HepG2 (cell line): ENCODE results near the gene CHST6. TPM values are rescaled to one million over a fixed set of nuclear protein-coding genes. Genes with fewer than 3 reads are reported as not detected.

Source experiments
- ARID4A ChIP-seq: sonication (generic); formaldehyde crosslinking; IDR thresholded peaks from 2 replicates; pipeline ENCODE4 v1.5.0; 2020; ENCODE audit warnings: mild to moderate bottlenecking, missing genetic modification reagents, borderline replicate concordance
- ATF4 ChIP-seq, 2 experiments: fragments of 450-650 bp in 1 of 2; sonication (generic) in 1 of 2; formaldehyde crosslinking; IDR thresholded peaks; 2 replicates each; pipeline versions ENCODE4 v1.5.0 to v1.8.0; 2020 to 2022; ENCODE audit warnings: mild to moderate bottlenecking in 1 of 2, missing genetic modification reagents in 1 of 2
- ATRX ChIP-seq: sonication (generic); formaldehyde crosslinking; IDR thresholded peaks from 2 replicates; pipeline ENCODE4 v1.4.0; 2020; ENCODE audit warnings: missing genetic modification reagents, borderline replicate concordance
- CHD4 ChIP-seq: fragments of 200-600 bp; sonication (generic); IDR thresholded peaks from 2 replicates; pipeline ENCODE4 v1.7.0; 2017; ENCODE audit warnings: mild to moderate bottlenecking, low read length, borderline replicate concordance
- FOXA3 ChIP-seq: IDR thresholded peaks from 2 replicates; pipeline ENCODE4 v1.6.1; 2016; ENCODE audit warnings: missing genetic modification reagents, missing compliant biosample characterization
- KDM5A ChIP-seq: fragments of 200-600 bp; sonication (generic); IDR thresholded peaks from 2 replicates; pipeline ENCODE4 v1.7.0; 2018; ENCODE audit warnings: antibody characterized with exemption, mild to moderate bottlenecking, low read length, borderline replicate concordance
- KLF16 ChIP-seq, 2 experiments: sonication (generic) in 1 of 2; formaldehyde crosslinking in 1 of 2; IDR thresholded peaks; 2 replicates each; pipeline versions ENCODE4 v1.6.1 to v1.8.0; 2016 to 2023; ENCODE audit warnings: missing genetic modification reagents in 2 of 2, missing compliant biosample characterization in 1 of 2
- POLR2A ChIP-seq, 2 experiments: IDR thresholded peaks; 2 replicates each; pipeline ENCODE4 v1.6.1; 2011; ENCODE audit warnings: low read depth in 2 of 2, low read length in 2 of 2, mild to moderate bottlenecking in 1 of 2, moderate library complexity in 1 of 2; ENCODE audit not compliant: insufficient read depth in 1 of 2
- SMAD9 ChIP-seq: sonication (generic); formaldehyde crosslinking; IDR thresholded peaks from 2 replicates; pipeline ENCODE4 v1.5.1; 2020; ENCODE audit warnings: mild to moderate bottlenecking, missing genetic modification reagents
- SNRNP70 ChIP-seq: fragments of 200-400 bp; formaldehyde crosslinking; IDR thresholded peaks from 2 replicates; pipeline ENCODE4 v1.6.1; 2017; ENCODE audit warnings: mild to moderate bottlenecking, low read depth, low read length, moderate library complexity
- SP5 ChIP-seq: IDR thresholded peaks from 2 replicates; pipeline ENCODE4 v1.6.1; 2016; ENCODE audit warnings: low read depth, borderline replicate concordance
- TIGD3 ChIP-seq: sonication (generic); formaldehyde crosslinking; IDR thresholded peaks from 2 replicates; pipeline ENCODE4 v1.5.1; 2020; ENCODE audit warnings: mild to moderate bottlenecking, missing genetic modification reagents, borderline replicate concordance
- ZNF326 ChIP-seq: sonication (generic); formaldehyde crosslinking; IDR thresholded peaks from 2 replicates; pipeline ENCODE4 v1.4.0; 2020; ENCODE audit warnings: missing genetic modification reagents, borderline replicate concordance
- ZNF329 ChIP-seq: sonication (generic); formaldehyde crosslinking; IDR thresholded peaks from 2 replicates; pipeline ENCODE4 v1.9.0; 2021; ENCODE audit warnings: low read depth, mild to moderate bottlenecking, missing genetic modification reagents
- ZNF646 ChIP-seq: sonication (generic); formaldehyde crosslinking; IDR thresholded peaks from 2 replicates; pipeline ENCODE4 v1.9.0; 2021; ENCODE audit warnings: mild to moderate bottlenecking, missing genetic modification reagents
- ZNF672 ChIP-seq: sonication (generic); formaldehyde crosslinking; IDR thresholded peaks from 2 replicates; pipeline ENCODE4 v1.8.1; 2022; ENCODE audit warnings: missing genetic modification reagents
- polyA plus RNA-seq, 8 experiments: library from polyadenylated mRNA; depleted of rRNA in 3 of 8; stranded (reverse) in 7 of 8; unstranded in 1 of 8; fragments of >200 nt; fragmentation: Illumina TruSeq in 4 of 8; extraction: Trizol in 4 of 8; gene quantifications; 2 replicates each; pipeline versions ENCODE4 v1.2.1 to v1.2.3, GENCODE V29; 2011 to 2016; ENCODE audit warnings: low read depth in 4 of 8, missing spikeins in 1 of 8, mixed read lengths in 1 of 8; ENCODE audit not compliant: insufficient read depth in 1 of 8
- total RNA-seq, 5 experiments: library from RNA; depleted of rRNA; stranded (reverse); fragments of >200 nt; fragmentation: Illumina TruSeq; extraction: Trizol; gene quantifications; 2 replicates each; pipeline ENCODE4 v1.2.3, GENCODE V29; 2016; ENCODE audit warnings: low read depth in 1 of 5

The CHST6 gene
- total and polyA plus RNA-seq, 2 of the 13 experiments (the other 11 are each of a cell fraction or from before 2014, with no cell fraction given), result 0.18 to 0.91 TPM

- TF ChIP-seq TIGD3 (CRISPR knock-in tag) (no peak), SNRNP70 (no peak), CHD4 (no peak), POLR2A (IDR thresholded peaks at IDR 0.05; ENCODE audit: insufficient read depth in 1 of 2, low read depth in 2 of 2, low read length in 2 of 2) (peak; percentile 20 to 74; a peak in 3 of 4 replicates), ATRX (no peak), ZNF672 (CRISPR knock-in tag) (no peak), KDM5A (no peak), ZNF329 (CRISPR knock-in tag) (no peak), ZNF326 (CRISPR knock-in tag) (no peak; the same call in 1 of the 2 replicates), ARID4A (no peak), FOXA3 (CRISPR knock-in tag) (peak; percentile 51), ATF4 (CRISPR knock-in tag; IDR thresholded peaks at IDR 0.05) (peak in 1 of 2 experiments; percentile 28; a peak in 2 of 4 replicates), KLF16 (CRISPR knock-in tag; IDR thresholded peaks at IDR 0.05) (no peak), SMAD9 (CRISPR knock-in tag) (no peak), ZNF646 (CRISPR knock-in tag) (no peak), SP5 (0 out of 2 replicates have a peak, but pooled peaks have one; percentile 23)
Measured at GRCh38 chr16:75433732-75434413, 61.4 kb downstream of the CHST6 start (continued).
